ENCODE data around the gene HTR6. TPM values are rescaled to one million over a fixed set of nuclear protein-coding genes. Genes with fewer than 3 reads are reported as not detected.

HTR6 gene
- total RNA-seq, 1 experiment from 2014 or later, result not detected

- TF ChIP-seq EZH2phosphoT487 (IDR thresholded peaks at IDR 0.05; ENCODE audit: borderline replicate concordance, low read length), result no peak
- no peak for TF ChIP-seq EZH2 (IDR thresholded peaks at IDR 0.05; ENCODE audit: low read length, unreplicated experiment)
- TF ChIP-seq CTCF (conservative IDR thresholded peaks at IDR 0.05; ENCODE audit: low read depth, low read length), result no peak
- Histone ChIP-seq H3F3A (ENCODE audit: low read length, unreplicated experiment) (no peaks in the 10 kb centered on the region), H3K9ac (ENCODE audit: low read length) (no peak overlapping the region), H3K27ac (ENCODE audit: low read length) (no peak overlapping the region), H3K79me2 (ENCODE audit: low read length) (no peaks in the 10 kb centered on the region), H4K20me1 (ENCODE audit: low read length) (no peaks in the 10 kb centered on the region), H3K4me2 (ENCODE audit: low read length) (peak overlapping the region; percentile 63; the same call in 1 of the 2 replicates), H3K27me3 (ENCODE audit: low read length) (peaks cover 14% of the 10 kb centered on the region), H3K36me3 (ENCODE audit: low read depth, low read length) (no peaks in the 10 kb centered on the region), H3K4me1 (ENCODE audit: insufficient read depth, low read length) (peaks cover 8% of the 10 kb centered on the region; the same call in 1 of the 2 replicates), H3K4me3 (ENCODE audit: low read length) (no peak overlapping the region), H2AFZ (ENCODE audit: low read length) (no peak overlapping the region), H3K9me3 (ENCODE audit: low read length) (no peaks in the 10 kb centered on the region), H3K9me2 (replicated peaks; ENCODE audit: low read length) (no peaks in the 10 kb centered on the region)
- DNase-seq, result no peak
- no TSS peak for BruUV-seq (replicated peaks)
- CTCF ChIA-PET, result no interaction called here
- POLR2A ChIA-PET (ENCODE audit: unreplicated experiment), result interaction anchor here (0.6 kb wide), 1 partner anchor 28 kb away, joined by 4 read pairs; no protein-coding TSS in a partner anchor
- intact Hi-C loops (cut with micrococcal nuclease), result no loop called here
- ATAC-seq, result no peak
Observed at GRCh38 chr1:19665496-19666465, 1.1 kb downstream of the HTR6 start.

DNA sequence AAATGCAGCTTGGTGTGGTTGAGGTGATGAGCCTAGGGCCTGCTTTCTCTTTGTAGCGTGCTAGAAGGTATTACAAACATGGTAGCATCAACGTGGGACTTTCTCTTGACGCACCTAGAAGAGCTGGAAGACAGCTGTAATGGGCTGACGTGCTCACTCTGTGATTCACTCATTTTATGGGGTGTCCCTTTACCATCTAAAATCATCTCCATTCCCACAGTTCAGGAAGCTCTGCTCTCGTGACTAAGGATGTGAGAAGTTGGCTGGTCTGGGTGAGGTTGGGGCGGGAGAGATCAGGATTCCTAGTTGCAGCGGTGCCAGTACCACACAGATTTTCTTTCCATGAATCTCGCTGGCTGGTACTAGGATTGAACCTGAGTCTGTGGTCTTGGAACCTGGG lies 4.2 kb downstream of the HTR6 start:
- Histone ChIP-seq H4K20me1 (ENCODE audit: low read length) (no peaks in the 10 kb centered on the region), H3K4me1 (ENCODE audit: insufficient read depth, low read length) (peaks cover 5% of the 10 kb centered on the region; the same call in 1 of the 2 replicates), H3K9me2 (replicated peaks; ENCODE audit: low read length) (no peaks in the 10 kb centered on the region), H3K36me3 (ENCODE audit: low read depth, low read length) (no peaks in the 10 kb centered on the region), H3K27me3 (ENCODE audit: low read length) (peaks cover 14% of the 10 kb centered on the region), H3K9ac (ENCODE audit: low read length) (no peak overlapping the region; the same call in 1 of the 2 replicates), H2AFZ (ENCODE audit: low read length) (no peak overlapping the region), H3K4me2 (ENCODE audit: low read length) (0 out of 2 replicates have a peak overlapping the region, but pooled peaks have one; percentile 6), H3K9me3 (ENCODE audit: low read length) (no peaks in the 10 kb centered on the region), H3K79me2 (ENCODE audit: low read length) (no peaks in the 10 kb centered on the region), H3K27ac (ENCODE audit: low read length) (peak overlapping the region; percentile 45), H3F3A (ENCODE audit: low read length, unreplicated experiment) (no peaks in the 10 kb centered on the region), H3K4me3 (ENCODE audit: low read length) (no peak overlapping the region)
- ATAC-seq (peak; percentile 74), DNase-seq (peak; percentile 56)
- intact Hi-C loops (cut with micrococcal nuclease), result no loop called here
- BruUV-seq (replicated peaks), result no TSS peak
- TF ChIP-seq EZH2phosphoT487 (IDR thresholded peaks at IDR 0.05; ENCODE audit: borderline replicate concordance, low read length) (no peak), EZH2 (IDR thresholded peaks at IDR 0.05; ENCODE audit: low read length, unreplicated experiment) (no peak), CTCF (conservative IDR thresholded peaks at IDR 0.05; ENCODE audit: low read depth, low read length) (no peak)
- POLR2A ChIA-PET (ENCODE audit: unreplicated experiment), result no interaction called here
- CTCF ChIA-PET, result no interaction called here

DNA sequence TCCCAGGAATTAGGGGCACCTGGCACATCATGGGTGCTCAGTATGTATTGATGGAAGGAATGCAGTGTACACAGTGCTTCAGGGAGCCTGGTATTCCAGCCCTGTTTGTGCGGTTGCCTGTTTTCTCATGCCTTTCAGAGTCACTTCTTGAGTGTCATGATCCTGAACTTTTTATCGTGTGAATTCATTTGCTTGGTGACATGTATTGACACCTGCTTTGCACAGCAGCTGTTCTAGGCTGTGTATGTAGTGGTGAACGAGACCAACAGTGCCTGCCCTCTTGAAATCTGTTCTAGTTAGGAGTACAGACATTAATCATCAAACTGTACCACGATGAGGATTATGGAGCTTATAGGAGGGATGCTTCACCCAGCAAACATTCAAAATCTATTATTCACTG lies 6.1 kb downstream of the HTR6 start:
- Histone ChIP-seq H3K4me1 (ENCODE audit: insufficient read depth, low read length) (peaks cover 5% of the 10 kb centered on the region; the same call in 1 of the 2 replicates), H4K20me1 (ENCODE audit: low read length) (no peaks in the 10 kb centered on the region), H3K4me3 (ENCODE audit: low read length) (no peak overlapping the region), H3K36me3 (ENCODE audit: low read depth, low read length) (no peaks in the 10 kb centered on the region), H3K27ac (ENCODE audit: low read length) (no peak overlapping the region), H3K27me3 (ENCODE audit: low read length) (no peaks in the 10 kb centered on the region), H3K79me2 (ENCODE audit: low read length) (no peaks in the 10 kb centered on the region), H3K9ac (ENCODE audit: low read length) (no peak overlapping the region), H2AFZ (ENCODE audit: low read length) (no peak overlapping the region), H3K9me2 (replicated peaks; ENCODE audit: low read length) (no peaks in the 10 kb centered on the region), H3K4me2 (ENCODE audit: low read length) (no peak overlapping the region), H3F3A (ENCODE audit: low read length, unreplicated experiment) (no peaks in the 10 kb centered on the region), H3K9me3 (ENCODE audit: low read length) (no peaks in the 10 kb centered on the region)
- no peak for DNase-seq
- CTCF ChIA-PET, result no interaction called here
- BruUV-seq (replicated peaks), result no TSS peak
- POLR2A ChIA-PET (ENCODE audit: unreplicated experiment), result no interaction called here
- intact Hi-C loops (cut with micrococcal nuclease), result no loop called here
- no peak for ATAC-seq
- TF ChIP-seq EZH2 (IDR thresholded peaks at IDR 0.05; ENCODE audit: low read length, unreplicated experiment) (no peak), CTCF (conservative IDR thresholded peaks at IDR 0.05; ENCODE audit: low read depth, low read length) (no peak), EZH2phosphoT487 (IDR thresholded peaks at IDR 0.05; ENCODE audit: borderline replicate concordance, low read length) (no peak)
